HepG2 (cell line): ENCODE data around the gene PMEPA1. TPM values are rescaled to one million over a fixed set of nuclear protein-coding genes. Genes with fewer than 3 reads are reported as not detected.

Source experiments
- ATAC-seq: fragments of 200-7000 bp; cut with Tn5 transposase; 3 replicates; pipeline ENCODE4 v1.9.1; 2020; ENCODE audit warnings: mild to moderate bottlenecking, moderate library complexity
- BruUV-seq: library from RNA; stranded (reverse); fragments of 400-500 nt; replicated peaks from 2 replicates; lab custom pipeline; 2021; lab: Mats Ljungman, UMichigan
- CTCF ChIA-PET: fragments of 300-600 bp; formaldehyde crosslinking; extraction: SDS; loops from one replicate; lab custom pipeline; 2021; ENCODE audit warnings: low total read pairs, inconsistent platforms, low intra/inter-chr PET ratio; lab: Yijun Ruan, JAX
- POLR2A ChIA-PET: fragments of 350-600 bp; sonication (Branson Sonifier 250); formaldehyde crosslinking; loops from one replicate; lab custom pipeline; 2020; ENCODE audit warnings: antibody characterized with exemption, inconsistent platforms; lab: Yijun Ruan, JAX
- DNase-seq: peaks from one replicate; pipeline ENCODE4 v3.0.0-alpha.2; 2015; ENCODE audit warnings: low spot score
- FAIRE-seq: peaks from 3 replicates; lab custom pipeline; 2011; peaks lifted over from hg19 to GRCh38; lab: Jason Lieb, UNC
- H2AFZ ChIP-seq: one replicate; pipeline ENCODE4 v1.6.1; 2011; ENCODE audit warnings: low read length, inconsistent platforms
- H3K27ac ChIP-seq: fragments of 300-600 bp; 3 replicates; pipeline ENCODE4 v1.8.0; 2011; ENCODE audit warnings: mixed run types, mild to moderate bottlenecking, mixed read lengths, low read length, inconsistent platforms; ENCODE audit not compliant: insufficient read depth; ENCODE audit errors: extremely low read length
- H3K27me3 ChIP-seq, 2 experiments: fragments of 200-600 bp in 1 of 2; 2 replicates in 1 of 2; 3 replicates in 1 of 2; pipeline versions ENCODE4 v1.6.0 to v1.8.0; 2011; ENCODE audit warnings: low read length in 2 of 2, mild to moderate bottlenecking in 2 of 2, moderate library complexity in 2 of 2, inconsistent platforms in 1 of 2; ENCODE audit not compliant: insufficient read depth in 2 of 2, control insufficient read depth in 1 of 2
- H3K36me3 ChIP-seq, 2 experiments: fragments of 200-600 bp in 1 of 2; replicated peaks in 1 of 2; 2 replicates in 1 of 2; 3 replicates in 1 of 2; pipeline versions ENCODE4 v1.5.1 to v1.8.0; 2011; ENCODE audit warnings: low read length in 2 of 2, inconsistent platforms in 1 of 2; ENCODE audit not compliant: insufficient read depth in 2 of 2, control insufficient read depth in 1 of 2
- H3K4me1 ChIP-seq: 2 replicates; pipeline ENCODE4 v1.5.1; 2012; ENCODE audit warnings: low read length, inconsistent platforms; ENCODE audit not compliant: insufficient read depth
- H3K4me2 ChIP-seq: 2 replicates; pipeline ENCODE4 v1.6.0; 2011; ENCODE audit warnings: low read depth, low read length, inconsistent platforms
- H3K4me3 ChIP-seq, 3 experiments: fragments of 200-600 bp in 1 of 3; sonication (generic), shearing (Covaris generic) in 1 of 3; replicated peaks in 1 of 3; 2 replicates each; pipeline ENCODE4 v1.5.1; 2011 to 2016; ENCODE audit warnings: low read length in 3 of 3, inconsistent platforms in 2 of 3, low read depth in 2 of 3, mild to moderate bottlenecking in 2 of 3, control low read depth in 1 of 3, mixed read lengths in 1 of 3; ENCODE audit not compliant: insufficient read depth in 1 of 3
- H3K79me2 ChIP-seq: one replicate; pipeline ENCODE4 v1.6.1; 2011; ENCODE audit warnings: low read length, inconsistent platforms; ENCODE audit not compliant: insufficient read depth
- H3K9ac ChIP-seq: 2 replicates; pipeline ENCODE4 v1.6.0; 2011; ENCODE audit warnings: mild to moderate bottlenecking, low read depth, low read length, inconsistent platforms; ENCODE audit not compliant: insufficient read depth
- H3K9me3 ChIP-seq: 2 replicates; pipeline ENCODE4 v1.5.1; 2012; ENCODE audit warnings: mild to moderate bottlenecking, low read length
- H4K20me1 ChIP-seq: 2 replicates; pipeline ENCODE4 v1.6.0; 2011; ENCODE audit warnings: inconsistent platforms, mild to moderate bottlenecking, low read length, moderate library complexity; ENCODE audit not compliant: insufficient read depth
- ARNTL ChIP-seq: sonication (generic); formaldehyde crosslinking; IDR thresholded peaks from 2 replicates; pipeline ENCODE4 v1.4.0; 2020; ENCODE audit warnings: mild to moderate bottlenecking, missing genetic modification reagents
- DMAP1 ChIP-seq: IDR thresholded peaks from 2 replicates; pipeline ENCODE4 v1.6.1; 2016
- HNF4G ChIP-seq, 2 experiments: sonication (generic) in 1 of 2; formaldehyde crosslinking in 1 of 2; IDR thresholded peaks; 2 replicates each; pipeline versions ENCODE4 v1.4.0 to v1.6.1; 2011 to 2020; ENCODE audit warnings: borderline replicate concordance in 2 of 2, low read depth in 2 of 2, mild to moderate bottlenecking in 2 of 2, low read length in 1 of 2, missing genetic modification reagents in 1 of 2, moderate library complexity in 1 of 2
- RBM39 ChIP-seq: fragments of 200-400 bp; formaldehyde crosslinking; IDR thresholded peaks from one replicate; pipeline ENCODE4 v1.6.1; 2018; ENCODE audit warnings: antibody characterized with exemption, mild to moderate bottlenecking, low read depth, low read length; ENCODE audit not compliant: poor library complexity, severe bottlenecking
- SALL2 ChIP-seq: sonication (generic); formaldehyde crosslinking; IDR thresholded peaks from 2 replicates; pipeline ENCODE4 v1.8.1; 2023; ENCODE audit warnings: mild to moderate bottlenecking, missing genetic modification reagents, inconsistent platforms
- SETDB1 ChIP-seq: sonication (generic); formaldehyde crosslinking; IDR thresholded peaks from 2 replicates; pipeline ENCODE4 v1.5.1; 2020; ENCODE audit warnings: missing genetic modification reagents, mild to moderate bottlenecking, borderline replicate concordance
- SNRNP70 ChIP-seq: fragments of 200-400 bp; formaldehyde crosslinking; IDR thresholded peaks from 2 replicates; pipeline ENCODE4 v1.6.1; 2017; ENCODE audit warnings: mild to moderate bottlenecking, low read depth, low read length, moderate library complexity
- THAP11 ChIP-seq: IDR thresholded peaks from 2 replicates; pipeline ENCODE4 v1.6.1; 2016; ENCODE audit warnings: missing biosample characterization, missing genetic modification reagents
- ZBTB21 ChIP-seq: sonication (generic); formaldehyde crosslinking; IDR thresholded peaks from 2 replicates; pipeline ENCODE4 v1.4.0; 2020; ENCODE audit warnings: missing genetic modification reagents
- ZFP1 ChIP-seq: IDR thresholded peaks from 2 replicates; pipeline ENCODE4 v1.6.1; 2016
- ZFP36L1 ChIP-seq: sonication (generic); formaldehyde crosslinking; IDR thresholded peaks from 2 replicates; pipeline ENCODE4 v1.8.0; 2022; ENCODE audit warnings: mild to moderate bottlenecking, missing genetic modification reagents, moderate library complexity
- ZNF274 ChIP-seq: sonication (generic); formaldehyde crosslinking; IDR thresholded peaks from 2 replicates; pipeline ENCODE4 v1.5.1; 2020; ENCODE audit warnings: mild to moderate bottlenecking, missing genetic modification reagents
- ZNF530 ChIP-seq: sonication (generic); formaldehyde crosslinking; IDR thresholded peaks from 2 replicates; pipeline ENCODE4 v1.5.0; 2020; ENCODE audit warnings: low read depth, mild to moderate bottlenecking, missing genetic modification reagents
- ZNF761 ChIP-seq: sonication (generic); formaldehyde crosslinking; conservative IDR thresholded peaks from 2 replicates; pipeline ENCODE4 v1.4.0; 2020; ENCODE audit warnings: mild to moderate bottlenecking, missing genetic modification reagents
- ZNF777 ChIP-seq: sonication (generic); formaldehyde crosslinking; IDR thresholded peaks from 2 replicates; pipeline ENCODE4 v1.4.0; 2020; ENCODE audit warnings: missing genetic modification reagents
- ZSCAN21 ChIP-seq: sonication (generic); formaldehyde crosslinking; IDR thresholded peaks from 2 replicates; pipeline ENCODE4 v1.8.0; 2022; ENCODE audit warnings: mild to moderate bottlenecking, missing genetic modification reagents, moderate library complexity, borderline replicate concordance
- WGBS: methylation state at CpG from one replicate; pipeline ENCODE4 v1.1.6; 2017; ENCODE audit warnings: low lambda C conversion rate; 5-methylcytosine and 5-hydroxymethylcytosine counted together
- in situ Hi-C: cut with HindIII; loops from 2 replicates; pipeline ENCODE4 v1.10.0; 2017; ENCODE audit warnings: low pct_unique_long_range_greater_than_20kb; ENCODE audit not compliant: extremely low pct_ligation_motif_present
- intact Hi-C: fragments of 100-400 bp; cut with micrococcal nuclease; formaldehyde crosslinking; loops from one replicate; pipeline ENCODE4 v1.10.0; 2022; ENCODE audit not compliant: unreplicated experiment
- polyA plus RNA-seq, 8 experiments: library from polyadenylated mRNA; depleted of rRNA in 3 of 8; stranded (reverse) in 7 of 8; unstranded in 1 of 8; fragments of >200 nt; fragmentation: Illumina TruSeq in 4 of 8; extraction: Trizol in 4 of 8; gene quantifications; 2 replicates each; pipeline versions ENCODE4 v1.2.1 to v1.2.3, GENCODE V29; 2011 to 2016; ENCODE audit warnings: low read depth in 4 of 8, missing spikeins in 1 of 8, mixed read lengths in 1 of 8; ENCODE audit not compliant: insufficient read depth in 1 of 8
- total RNA-seq, 5 experiments: library from RNA; depleted of rRNA; stranded (reverse); fragments of >200 nt; fragmentation: Illumina TruSeq; extraction: Trizol; gene quantifications; 2 replicates each; pipeline ENCODE4 v1.2.3, GENCODE V29; 2016; ENCODE audit warnings: low read depth in 1 of 5
- TF ChIP-seq, protein P1 (sequence below): sonication (generic); formaldehyde crosslinking; IDR thresholded peaks from 2 replicates; pipeline ENCODE4 v1.5.1; 2020; ENCODE audit warnings: mild to moderate bottlenecking, missing genetic modification reagents
- TF ChIP-seq, protein P2 (sequence below): sonication (generic); formaldehyde crosslinking; IDR thresholded peaks from 2 replicates; pipeline ENCODE4 v1.4.0; 2020; ENCODE audit warnings: missing genetic modification reagents
- TF ChIP-seq, protein P3 (sequence below): sonication (generic); formaldehyde crosslinking; IDR thresholded peaks from 2 replicates; pipeline ENCODE4 v1.8.0; 2022; ENCODE audit warnings: mild to moderate bottlenecking, missing genetic modification reagents, moderate library complexity
- TF ChIP-seq, protein P4 (sequence below): sonication (generic); formaldehyde crosslinking; IDR thresholded peaks from 2 replicates; pipeline ENCODE4 v1.8.0; 2022; ENCODE audit warnings: low read depth, missing genetic modification reagents

PMEPA1 gene
- total and polyA plus RNA-seq, 2 of the 13 experiments (the other 11 are each of a cell fraction or from before 2014, with no cell fraction given) = not detected

DNA sequence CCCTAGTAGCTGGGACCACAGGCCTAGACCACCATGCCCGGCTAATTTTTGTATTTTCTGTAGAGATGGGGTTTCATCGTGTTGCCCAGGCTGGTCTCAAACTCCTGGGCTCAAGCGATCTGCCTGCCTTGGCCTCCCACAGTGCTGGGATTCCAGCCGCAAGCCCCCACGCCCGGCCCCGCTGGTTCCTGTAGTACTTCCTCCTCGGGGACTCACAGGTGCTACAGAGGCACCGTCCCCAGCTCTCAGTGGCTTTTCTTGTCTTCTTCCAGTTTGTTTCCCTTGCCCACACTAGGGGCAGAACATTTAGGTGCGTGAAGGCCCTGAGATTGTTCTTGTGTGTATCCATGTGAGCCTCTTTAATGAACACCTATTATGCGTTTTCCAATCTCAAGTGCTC is 88.8 kb downstream of the PMEPA1 start:
- H3K36me3 ChIP-seq = no peaks in the 10 kb centered on the region
- peaks cover 2 to 65% of the 10 kb centered on the region in 2 experiments; a peak in 4 of 5 replicates for H3K27me3 ChIP-seq
- H3K79me2 ChIP-seq = no peaks in the 10 kb centered on the region
- no peak overlapping the region for H3K27ac ChIP-seq
- no peaks in the 10 kb centered on the region for H4K20me1 ChIP-seq
- H3K4me1 ChIP-seq = no peaks in the 10 kb centered on the region
- ChIA-PET POLR2A (no interaction called here), CTCF (no interaction called here)
- H3K9ac ChIP-seq = no peak overlapping the region
- no peak for TF ChIP-seq SNRNP70
- no peak for TF ChIP-seq ZNF761
- TF ChIP-seq ZSCAN21 (CRISPR knock-in tag) = no peak
- no peak for TF ChIP-seq ZNF274 (CRISPR knock-in tag)
- no peak for TF ChIP-seq HNF4G (IDR thresholded peaks at IDR 0.05; ENCODE audit: borderline replicate concordance, low read depth, low read length)
- no peak for TF ChIP-seq HNF4G (CRISPR knock-in tag; IDR thresholded peaks at IDR 0.05; ENCODE audit: borderline replicate concordance, low read depth)
- TF ChIP-seq ZFP1 (CRISPR knock-in tag) = no peak
- TF ChIP-seq, protein P1, sequence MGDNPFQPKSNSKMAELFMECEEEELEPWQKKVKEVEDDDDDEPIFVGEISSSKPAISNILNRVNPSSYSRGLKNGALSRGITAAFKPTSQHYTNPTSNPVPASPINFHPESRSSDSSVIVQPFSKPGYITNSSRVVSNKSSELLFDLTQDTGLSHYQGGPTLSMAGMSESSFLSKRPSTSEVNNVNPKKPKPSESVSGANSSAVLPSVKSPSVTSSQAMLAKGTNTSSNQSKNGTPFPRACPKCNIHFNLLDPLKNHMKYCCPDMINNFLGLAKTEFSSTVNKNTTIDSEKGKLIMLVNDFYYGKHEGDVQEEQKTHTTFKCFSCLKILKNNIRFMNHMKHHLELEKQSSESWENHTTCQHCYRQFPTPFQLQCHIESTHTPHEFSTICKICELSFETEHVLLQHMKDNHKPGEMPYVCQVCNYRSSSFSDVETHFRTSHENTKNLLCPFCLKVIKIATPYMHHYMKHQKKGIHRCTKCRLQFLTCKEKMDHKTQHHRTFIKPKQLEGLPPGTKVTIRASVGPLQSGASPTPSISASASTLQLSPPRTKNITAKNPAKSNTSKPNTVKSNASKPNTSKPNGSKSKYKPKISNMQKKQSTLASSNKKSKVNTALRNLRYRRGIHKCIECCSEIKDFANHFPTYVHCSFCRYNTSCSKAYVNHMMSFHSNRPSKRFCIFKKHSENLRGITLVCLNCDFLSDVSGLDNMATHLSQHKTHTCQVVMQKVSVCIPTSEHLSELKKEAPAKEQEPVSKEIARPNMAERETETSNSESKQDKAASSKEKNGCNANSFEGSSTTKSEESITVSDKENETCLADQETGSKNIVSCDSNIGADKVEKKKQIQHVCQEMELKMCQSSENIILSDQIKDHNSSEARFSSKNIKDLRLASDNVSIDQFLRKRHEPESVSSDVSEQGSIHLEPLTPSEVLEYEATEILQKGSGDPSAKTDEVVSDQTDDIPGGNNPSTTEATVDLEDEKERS (CRISPR knock-in tag) = no peak
- no peak for TF ChIP-seq ZBTB21 (CRISPR knock-in tag)
- no peak for TF ChIP-seq ZNF777 (CRISPR knock-in tag)
- TF ChIP-seq, protein P2, sequence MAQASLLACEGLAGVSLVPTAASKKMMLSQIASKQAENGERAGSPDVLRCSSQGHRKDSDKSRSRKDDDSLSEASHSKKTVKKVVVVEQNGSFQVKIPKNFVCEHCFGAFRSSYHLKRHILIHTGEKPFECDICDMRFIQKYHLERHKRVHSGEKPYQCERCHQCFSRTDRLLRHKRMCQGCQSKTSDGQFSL (CRISPR knock-in tag) = no peak
- TF ChIP-seq, protein P3, sequence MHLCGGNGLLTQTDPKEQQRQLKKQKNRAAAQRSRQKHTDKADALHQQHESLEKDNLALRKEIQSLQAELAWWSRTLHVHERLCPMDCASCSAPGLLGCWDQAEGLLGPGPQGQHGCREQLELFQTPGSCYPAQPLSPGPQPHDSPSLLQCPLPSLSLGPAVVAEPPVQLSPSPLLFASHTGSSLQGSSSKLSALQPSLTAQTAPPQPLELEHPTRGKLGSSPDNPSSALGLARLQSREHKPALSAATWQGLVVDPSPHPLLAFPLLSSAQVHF (CRISPR knock-in tag) = no peak
- TF ChIP-seq THAP11 = no peak
- no peak for TF ChIP-seq ARNTL (CRISPR knock-in tag)
- TF ChIP-seq SETDB1 = no peak
- no peak for TF ChIP-seq SALL2 (CRISPR knock-in tag)
- TF ChIP-seq ZFP36L1 (CRISPR knock-in tag) = no peak
- TF ChIP-seq DMAP1 = no peak
- TF ChIP-seq, protein P4, sequence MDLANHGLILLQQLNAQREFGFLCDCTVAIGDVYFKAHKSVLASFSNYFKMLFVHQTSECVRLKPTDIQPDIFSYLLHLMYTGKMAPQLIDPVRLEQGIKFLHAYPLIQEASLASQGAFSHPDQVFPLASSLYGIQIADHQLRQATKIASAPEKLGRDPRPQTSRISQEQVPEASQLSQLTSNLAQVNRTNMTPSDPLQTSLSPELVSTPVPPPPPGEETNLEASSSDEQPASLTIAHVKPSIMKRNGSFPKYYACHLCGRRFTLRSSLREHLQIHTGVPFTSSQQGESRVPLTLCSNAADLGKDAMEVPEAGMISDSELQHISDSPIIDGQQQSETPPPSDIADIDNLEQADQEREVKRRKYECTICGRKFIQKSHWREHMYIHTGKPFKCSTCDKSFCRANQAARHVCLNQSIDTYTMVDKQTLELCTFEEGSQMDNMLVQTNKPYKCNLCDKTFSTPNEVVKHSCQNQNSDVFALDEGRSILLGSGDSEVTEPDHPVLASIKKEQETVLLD = no peak
- no peak for TF ChIP-seq ZNF530 (CRISPR knock-in tag)
- TF ChIP-seq RBM39 = no peak
- ATAC-seq (no peak), DNase-seq (no peak), FAIRE-seq (no peak)
- 31% methylated on average over 11 of the region's 11 CpGs for WGBS
- no TSS peak for BruUV-seq
- H2AFZ ChIP-seq = no peak overlapping the region
- in situ Hi-C loops = no loop called here
- H3K4me3 ChIP-seq = no peak overlapping the region
- peaks cover 9% of the 10 kb centered on the region; the same call in 1 of the 2 replicates for H3K9me3 ChIP-seq
- intact Hi-C loops = no loop called here
- H3K4me2 ChIP-seq = no peak overlapping the region
